Tongue (tissue), 2 donors: Measurements from ENCODE around the gene ZMIZ1. TPM values are rescaled to one million over a fixed set of nuclear protein-coding genes. Genes with fewer than 3 reads are reported as not detected.
A peak's percentile ranks its signal among the peaks of the same experiment; 100 is the strongest.

Experiments
- DNase-seq: peaks from one replicate; pipeline ENCODE4 v3.0.0-alpha.2; 2015
- total RNA-seq: library from RNA; depleted of rRNA; stranded (reverse); fragments of >200 nt; gene quantifications from one replicate; pipeline ENCODE4 v1.2.3, GENCODE V29; 2014

Gene ZMIZ1
- total RNA-seq, 1 donor from 2014 or later: 31.6 TPM

- DNase-seq: peak; percentile 54
Measured at GRCh38 chr10:79066411-79067240, 2.1 kb upstream of the ZMIZ1 start.

DNA sequence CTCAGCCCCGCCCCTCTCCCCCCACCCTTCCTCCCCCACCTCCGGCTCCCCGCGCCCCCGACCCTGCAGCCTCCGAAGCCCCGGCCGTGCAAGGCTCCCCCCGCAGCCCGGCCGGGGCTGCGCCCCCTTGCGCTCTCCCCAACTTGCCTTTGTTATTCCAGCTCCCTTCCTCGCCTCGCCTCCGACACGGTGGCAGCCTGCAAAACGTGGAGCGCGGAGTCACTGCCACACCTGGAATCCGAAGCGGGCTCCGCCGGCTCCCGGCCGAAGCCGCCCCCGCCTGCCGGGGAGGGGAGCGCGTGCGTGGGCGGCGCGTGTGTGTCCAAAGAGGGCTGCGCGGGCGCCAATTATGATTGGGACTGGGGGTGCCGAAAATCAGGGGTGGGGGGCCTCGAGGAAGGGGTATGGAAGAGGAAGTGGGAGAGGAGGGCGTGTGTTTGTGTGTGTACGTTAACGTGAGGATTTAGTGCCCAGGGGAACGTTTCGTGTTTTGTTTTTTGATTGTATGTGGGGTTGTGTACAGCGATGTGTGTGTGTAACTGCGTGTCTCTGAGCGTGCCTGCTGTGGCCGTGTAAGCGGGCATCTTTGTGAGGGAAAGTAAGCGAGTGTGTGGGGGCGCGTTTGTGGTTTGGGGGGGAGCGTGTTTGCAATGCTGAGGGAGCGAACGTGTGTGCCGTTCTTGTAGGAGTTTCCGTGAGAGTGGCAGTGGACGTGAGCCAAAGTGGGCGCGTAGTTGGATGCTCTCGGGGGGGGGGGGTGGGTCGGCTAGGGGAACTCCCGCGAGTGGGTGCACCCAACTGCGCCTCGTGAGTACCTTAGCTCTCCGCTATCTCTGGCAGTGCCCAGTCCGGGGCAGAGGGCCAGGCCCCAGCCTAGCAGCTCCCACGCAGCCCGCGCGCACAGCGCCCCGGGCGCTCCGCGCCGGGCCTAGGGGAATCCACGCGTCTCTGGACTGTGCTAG is 1.2 kb upstream of the ZMIZ1 start:
- peak; percentile 97 for DNase-seq

GRCh38 chr10:79068203-79068561 is 584 bp upstream of the ZMIZ1 start:
- DNase-seq: no peak

DNA sequence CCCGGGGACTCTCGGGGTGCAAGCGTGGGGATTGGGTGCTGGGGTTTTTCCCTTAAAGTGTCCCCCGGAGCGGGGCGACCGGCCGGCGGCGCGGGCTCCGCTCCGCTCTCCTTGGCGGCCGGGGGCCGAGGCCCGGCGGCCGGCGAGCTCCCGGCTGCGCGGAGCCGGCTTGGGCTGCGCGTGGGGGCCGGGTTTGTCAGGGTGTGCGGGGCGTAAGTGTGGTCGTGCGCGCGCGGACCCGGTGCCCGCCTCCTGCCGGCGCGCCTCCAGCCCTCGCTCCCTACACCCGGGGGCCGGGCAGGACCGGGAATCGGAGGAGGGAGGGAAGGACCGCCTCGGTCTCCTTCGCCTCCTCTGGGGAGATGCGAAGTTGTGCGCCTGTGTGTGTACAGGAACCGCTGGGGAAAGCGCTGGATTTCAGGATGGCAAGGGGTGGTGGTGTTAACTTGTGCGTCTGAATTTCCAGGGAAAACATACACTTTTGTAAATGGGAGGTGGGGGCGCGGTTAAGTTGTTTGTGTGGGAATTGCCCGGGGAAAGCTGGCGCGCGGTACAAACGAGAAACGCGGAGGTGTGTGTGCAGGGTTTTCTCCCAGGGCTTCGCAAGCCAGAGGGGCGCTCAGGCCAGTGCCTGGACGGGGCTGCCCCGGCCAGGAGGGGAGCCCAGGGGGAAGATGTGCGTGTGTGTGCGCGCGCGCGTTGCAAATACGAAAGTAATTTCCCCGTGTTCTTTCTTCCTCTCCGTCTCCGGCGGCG is 737 bp downstream of the ZMIZ1 start:
- DNase-seq: peak; percentile 67

- DNase-seq: peak; percentile 72
Measured at GRCh38 chr10:79070081-79070605, 1.4 kb downstream of the ZMIZ1 start.

- DNase-seq: peak; percentile 92
Measured at GRCh38 chr10:79070606-79071395, 2.0 kb downstream of the ZMIZ1 start.

GRCh38 chr10:79071396-79071923 is 2.7 kb downstream of the ZMIZ1 start:
- DNase-seq: no peak

DNA sequence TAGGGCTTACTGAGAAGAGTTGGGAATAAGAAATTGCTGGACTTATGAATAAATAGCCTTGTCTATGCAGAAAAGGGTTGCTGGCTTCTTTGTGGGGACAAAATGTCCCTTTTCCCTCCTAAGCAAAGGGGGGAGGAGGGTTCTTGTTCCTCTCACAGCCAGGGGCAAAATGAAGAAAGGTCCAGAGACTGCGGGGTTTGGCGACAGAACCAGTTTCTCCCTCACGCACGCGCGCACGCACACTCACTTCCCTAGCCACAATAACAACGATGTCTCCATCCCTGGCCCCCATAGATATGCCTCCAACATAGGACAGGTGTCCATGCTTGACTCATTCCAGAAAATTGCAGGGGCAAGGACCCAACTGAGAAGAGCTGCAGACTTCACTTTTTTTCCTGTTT is 3.3 kb downstream of the ZMIZ1 start:
- no peak for DNase-seq

- no peak for DNase-seq
Measured at GRCh38 chr10:79072994-79073645, 4.4 kb downstream of the ZMIZ1 start.

GRCh38 chr10:79073784-79074432 is 5.1 kb downstream of the ZMIZ1 start:
- DNase-seq: no peak

DNA sequence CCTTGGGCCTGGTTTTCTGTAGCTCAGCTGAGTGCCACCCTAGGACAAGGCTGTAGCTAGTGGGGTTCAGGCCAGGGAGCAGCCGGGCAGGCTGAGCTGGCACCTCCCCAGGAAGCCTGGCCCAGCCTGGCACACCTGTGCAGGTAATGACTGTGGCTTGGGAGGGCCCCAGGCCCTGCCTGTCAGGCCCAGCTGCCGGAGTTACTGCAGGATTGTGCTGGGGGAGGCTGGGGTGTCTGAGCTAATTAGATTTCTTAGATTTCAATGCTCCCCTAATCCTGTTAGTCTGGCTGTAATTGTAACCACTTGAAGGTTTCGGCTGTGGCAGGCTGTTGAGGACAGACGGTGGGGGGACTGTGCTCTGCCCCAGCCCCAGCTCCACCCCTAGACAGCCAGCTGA is 6.0 kb downstream of the ZMIZ1 start:
- DNase-seq: peak; percentile 45

GRCh38 chr10:79075418-79075817 is 6.7 kb downstream of the ZMIZ1 start:
- no peak for DNase-seq

DNA sequence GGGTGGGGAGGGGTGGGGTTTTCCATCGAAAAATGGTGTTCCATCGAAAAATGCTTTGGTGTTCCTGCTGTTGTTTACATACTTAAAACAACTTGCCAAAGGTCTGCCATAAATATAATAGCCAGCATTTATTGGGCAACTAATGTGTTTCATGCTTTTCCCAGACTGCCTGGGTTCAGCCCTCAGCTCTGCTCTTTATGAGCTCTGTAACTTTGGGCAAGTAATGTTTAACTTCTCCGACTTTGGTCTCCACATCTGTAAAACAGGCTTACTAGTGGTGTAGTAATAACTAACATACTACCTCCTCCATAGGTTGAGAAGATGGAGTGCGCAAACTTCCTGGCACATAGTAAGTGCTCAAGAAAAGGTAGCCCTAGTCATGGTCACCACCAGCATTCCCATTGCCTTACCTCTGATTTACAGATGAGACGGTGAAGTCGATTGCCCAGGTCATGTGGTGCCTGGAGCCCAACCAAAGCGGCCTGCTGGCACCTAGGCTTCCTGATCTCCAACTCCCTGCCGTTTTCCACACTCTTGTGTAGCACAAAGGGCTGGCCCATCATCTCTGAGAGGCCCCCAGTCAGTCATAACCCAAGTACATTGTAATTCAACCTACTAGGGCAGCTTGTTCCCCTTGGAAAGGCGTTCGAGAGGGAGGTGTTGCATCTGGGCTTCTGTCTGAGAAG is 8.9 kb downstream of the ZMIZ1 start:
- DNase-seq: no peak

DNA sequence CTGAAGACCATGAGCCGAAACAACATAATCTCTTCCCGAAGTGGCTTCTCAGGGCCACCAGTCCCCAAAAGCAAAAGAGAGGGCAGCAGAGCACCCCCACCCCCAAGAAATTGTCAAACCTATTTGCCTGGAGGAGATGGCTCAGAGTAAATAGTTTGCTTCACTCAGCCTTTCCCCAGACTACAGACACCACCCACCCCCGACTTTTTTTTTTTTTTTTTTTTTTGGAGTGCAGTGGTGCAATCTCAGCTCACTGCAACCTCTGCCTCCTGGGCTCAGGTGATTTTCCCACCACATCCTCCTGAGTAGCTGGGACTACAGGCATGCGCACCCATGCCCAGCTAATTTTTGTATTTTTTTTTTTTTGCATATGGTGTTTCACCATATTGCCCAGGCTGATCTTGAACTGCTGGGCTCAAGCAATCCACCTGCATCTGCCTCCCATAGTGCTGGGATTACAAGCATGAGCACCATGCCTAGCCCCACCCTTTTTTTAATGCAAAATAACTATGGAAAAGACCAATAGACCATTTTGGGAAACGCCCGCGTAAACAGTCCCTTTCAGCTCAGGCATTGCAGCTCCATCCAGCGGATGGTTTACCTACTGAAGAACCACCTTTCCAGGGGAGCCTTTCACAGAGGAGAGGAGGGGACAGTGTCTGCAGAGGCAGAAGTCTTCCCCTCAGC is 9.7 kb downstream of the ZMIZ1 start:
- DNase-seq: no peak

DNA sequence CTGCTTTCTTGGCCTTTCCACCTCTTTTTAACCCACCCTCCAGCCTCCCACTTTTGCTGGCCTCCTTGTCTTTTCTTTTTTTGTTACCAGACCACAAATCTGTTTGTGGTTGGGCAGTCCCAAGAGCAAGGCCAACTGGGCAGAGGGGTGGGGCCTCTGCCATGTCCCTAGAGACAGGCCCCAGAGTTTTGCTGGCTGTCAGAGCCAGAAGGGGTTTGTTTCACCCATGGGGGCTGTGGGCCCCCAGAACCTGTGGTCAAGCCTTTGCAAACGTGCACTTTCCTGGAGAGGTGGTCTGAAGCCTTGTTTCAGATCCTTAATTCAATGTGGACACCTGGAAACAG is 10.3 kb downstream of the ZMIZ1 start:
- DNase-seq: no peak

- peak; percentile 37 for DNase-seq
Measured at GRCh38 chr10:79079490-79080355, 11.0 kb downstream of the ZMIZ1 start.

GRCh38 chr10:79081353-79082034 is 12.7 kb downstream of the ZMIZ1 start:
- no peak for DNase-seq
